Superior temporal gyrus (tissue), 1 donor: ENCODE measurements around the gene ZNF541.
"Not testable (repeated sequence)": the region's sequence is repeated elsewhere in the genome, so short reads cannot be mapped to it uniquely, and the experiment has no call there.

Experiments
- DNase-seq: peaks from one replicate; pipeline ENCODE4 v3.0.0-alpha.2; 2016; ENCODE audit errors: extremely low spot score

The ZNF541 gene

GRCh38 chr19:47599671-47600245 is 26.8 kb upstream of the ZNF541 start:
- not testable (repeated sequence) for DNase-seq

- peak; percentile 46 for DNase-seq
Observed at GRCh38 chr19:47598407-47599349, 25.7 kb upstream of the ZNF541 start.

DNA sequence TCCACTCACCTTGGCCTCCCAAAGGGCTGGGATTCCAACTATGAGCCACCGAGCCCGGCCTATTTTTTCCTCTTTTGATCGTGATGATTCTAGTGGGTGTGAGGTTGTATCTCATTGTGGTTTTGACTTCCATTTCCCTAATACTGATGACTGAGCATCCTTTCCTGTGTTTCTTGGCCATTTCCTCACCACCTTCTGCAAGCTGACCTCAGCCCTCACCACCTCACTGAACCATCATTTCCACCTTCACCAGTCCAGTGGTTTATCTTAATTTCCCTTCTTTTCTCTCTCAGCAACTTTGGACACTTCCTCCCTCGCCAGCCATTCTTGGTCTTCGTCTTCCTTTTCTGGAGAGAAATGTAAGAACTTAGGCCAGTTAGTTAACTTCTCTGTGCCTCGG is 23.0 kb upstream of the ZNF541 start:
- DNase-seq: no peak

- no peak for DNase-seq
Observed at GRCh38 chr19:47593860-47594259, 20.9 kb upstream of the ZNF541 start.

GRCh38 chr19:47589824-47590223 is 16.9 kb upstream of the ZNF541 start:
- no peak for DNase-seq

DNA sequence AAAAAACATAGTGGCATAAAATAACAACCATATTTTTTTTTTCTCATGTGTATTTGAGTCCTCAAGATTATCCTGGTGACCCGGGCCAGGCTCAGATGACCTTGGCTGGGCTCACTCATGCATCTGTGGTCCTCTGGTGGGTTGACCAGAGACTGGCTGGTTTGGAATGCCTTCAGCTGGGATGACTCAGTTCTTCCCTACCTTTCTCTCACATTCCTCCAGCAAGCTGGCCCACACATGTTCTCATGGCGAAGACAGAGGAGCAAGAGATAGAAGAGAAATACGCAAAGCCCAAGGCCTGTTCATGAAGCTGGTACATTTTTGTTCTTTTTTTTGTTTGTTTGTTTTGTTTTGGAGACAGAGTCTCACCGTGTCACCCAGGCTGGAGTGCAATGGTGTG is 14.3 kb upstream of the ZNF541 start:
- no peak for DNase-seq

DNA sequence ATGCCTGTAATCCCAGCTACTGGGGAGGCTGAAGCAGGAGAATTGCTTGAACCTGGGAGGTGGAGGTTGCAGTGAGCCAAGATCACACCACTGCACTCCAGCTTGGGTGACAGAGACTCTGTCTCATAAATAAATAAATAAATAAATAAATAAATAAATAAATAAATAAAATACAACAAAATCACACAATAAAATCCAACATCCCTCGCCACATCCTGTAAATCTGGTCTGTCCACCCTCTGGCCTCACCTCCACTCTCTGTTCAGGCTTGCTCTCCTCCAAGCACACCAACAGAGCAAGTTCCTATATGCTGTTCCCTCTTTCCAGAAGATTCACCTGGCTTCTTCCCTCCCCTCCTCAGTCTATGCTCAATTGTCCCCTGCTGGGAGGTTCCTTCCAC is 10.2 kb upstream of the ZNF541 start:
- DNase-seq: not testable (repeated sequence)

- DNase-seq: no peak
Observed at GRCh38 chr19:47582320-47582909, 9.5 kb upstream of the ZNF541 start.

DNA sequence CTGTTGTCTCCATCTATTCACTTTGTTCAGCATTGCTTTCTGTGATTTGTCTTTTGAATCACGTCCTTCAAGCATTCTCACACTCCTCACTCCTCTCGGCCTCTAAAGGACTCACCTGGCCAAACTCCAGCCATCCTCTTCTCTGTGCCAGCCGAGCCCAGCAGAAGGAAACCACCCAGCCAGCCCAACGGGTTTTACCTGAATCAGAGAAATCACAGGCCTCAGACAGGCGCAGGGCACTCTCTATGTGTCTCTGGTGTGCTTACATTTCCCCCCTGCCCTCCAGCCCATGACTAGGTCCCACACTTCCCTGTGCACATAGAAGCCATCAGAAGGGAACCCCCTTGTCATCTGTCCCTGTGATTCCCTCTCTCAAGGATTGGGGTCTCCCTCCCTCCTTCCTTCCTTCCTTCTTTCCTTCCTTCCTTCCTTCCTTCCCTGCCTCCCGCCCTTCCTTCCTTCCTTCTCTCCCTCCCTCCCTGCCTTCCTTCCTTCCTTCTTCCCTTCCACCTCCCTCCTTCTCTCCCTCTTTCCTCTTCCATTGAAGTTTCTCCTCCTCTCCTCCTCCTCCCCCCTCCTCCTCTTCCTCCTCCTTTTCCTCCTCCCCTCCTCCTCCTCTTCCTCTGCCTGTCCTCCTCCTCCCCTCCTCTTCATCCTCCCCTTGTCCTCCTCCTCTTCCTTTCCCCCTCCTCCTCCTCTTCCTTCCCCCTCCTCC is 8.8 kb upstream of the ZNF541 start:
- DNase-seq: no peak

GRCh38 chr19:47580397-47580796 is 7.4 kb upstream of the ZNF541 start:
- no peak for DNase-seq

- DNase-seq: no peak
Observed at GRCh38 chr19:47572635-47573034, 313 bp downstream of the ZNF541 start.

- DNase-seq: no peak
Observed at GRCh38 chr19:47569331-47569730, 3.6 kb downstream of the ZNF541 start.

- DNase-seq: no peak
Observed at GRCh38 chr19:47564081-47564480, 8.9 kb downstream of the ZNF541 start.

DNA sequence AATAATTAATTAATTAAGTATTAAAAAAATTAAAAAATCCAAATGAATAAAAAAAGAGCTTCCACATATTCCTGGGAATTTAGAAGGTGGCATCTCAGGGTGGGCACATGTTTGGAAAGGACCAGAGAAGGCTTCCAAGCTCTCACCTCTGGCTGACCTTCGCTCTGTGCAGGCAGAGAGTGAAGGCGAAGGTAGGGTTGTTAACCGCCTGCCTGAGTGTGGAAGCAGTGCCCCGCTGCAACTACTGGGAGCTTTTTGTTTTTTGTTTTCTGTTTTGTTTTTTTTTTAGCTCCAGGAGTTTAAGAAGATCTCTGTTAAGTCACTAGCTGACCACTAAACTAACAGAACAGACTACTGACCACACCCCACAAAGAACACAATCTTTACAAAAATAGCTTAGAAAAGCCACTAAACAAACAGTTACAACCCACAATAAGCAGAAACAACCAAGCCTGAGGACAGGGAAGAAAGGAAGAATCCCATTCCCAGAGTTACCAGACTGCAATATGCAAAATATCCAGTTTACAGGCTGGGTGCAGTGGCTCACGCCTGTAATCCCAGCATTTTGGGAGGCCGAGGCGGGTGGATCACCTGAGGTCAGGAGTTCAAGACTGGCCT is 11.4 kb downstream of the ZNF541 start:
- DNase-seq: no peak

DNA sequence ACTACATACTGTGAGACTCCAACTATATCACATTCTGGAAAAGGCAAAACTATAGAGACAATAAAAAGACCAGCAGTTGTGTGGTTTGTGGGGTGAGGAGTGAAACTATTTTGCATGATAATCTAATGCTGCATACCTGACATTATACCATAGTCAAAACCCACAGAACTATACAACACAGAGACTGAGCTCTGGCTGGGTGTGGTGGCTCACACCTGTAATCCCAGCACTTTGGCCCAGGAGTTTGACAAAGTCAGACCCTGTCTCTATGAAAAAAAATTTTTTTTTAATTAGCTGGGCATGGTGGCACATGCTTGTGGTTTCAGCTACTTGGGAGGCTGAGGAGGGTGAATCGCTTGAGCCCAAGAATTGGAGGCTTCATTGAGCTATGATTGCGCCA is 11.9 kb downstream of the ZNF541 start:
- DNase-seq: no peak

DNA sequence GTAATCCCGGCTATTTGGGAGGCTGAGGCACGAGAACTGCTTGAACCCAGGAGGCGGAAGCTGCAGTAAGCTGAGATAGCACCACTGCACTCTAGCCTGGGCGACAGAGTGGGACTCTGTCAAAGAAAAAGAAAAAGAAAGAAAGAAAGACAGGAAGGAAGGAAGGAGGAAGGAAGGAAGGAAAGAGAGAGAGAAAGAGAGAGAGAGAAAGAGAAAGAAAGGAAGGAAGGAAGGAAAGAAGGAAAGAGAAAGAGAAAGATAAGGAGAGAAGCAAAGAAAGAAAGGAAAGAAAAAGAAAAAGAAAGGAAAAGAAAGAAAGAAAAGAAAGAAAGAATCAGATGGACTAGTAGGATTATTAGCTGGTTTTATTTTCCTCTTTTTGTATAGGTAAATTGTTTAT is 22.8 kb downstream of the ZNF541 start:
- DNase-seq: no peak

DNA sequence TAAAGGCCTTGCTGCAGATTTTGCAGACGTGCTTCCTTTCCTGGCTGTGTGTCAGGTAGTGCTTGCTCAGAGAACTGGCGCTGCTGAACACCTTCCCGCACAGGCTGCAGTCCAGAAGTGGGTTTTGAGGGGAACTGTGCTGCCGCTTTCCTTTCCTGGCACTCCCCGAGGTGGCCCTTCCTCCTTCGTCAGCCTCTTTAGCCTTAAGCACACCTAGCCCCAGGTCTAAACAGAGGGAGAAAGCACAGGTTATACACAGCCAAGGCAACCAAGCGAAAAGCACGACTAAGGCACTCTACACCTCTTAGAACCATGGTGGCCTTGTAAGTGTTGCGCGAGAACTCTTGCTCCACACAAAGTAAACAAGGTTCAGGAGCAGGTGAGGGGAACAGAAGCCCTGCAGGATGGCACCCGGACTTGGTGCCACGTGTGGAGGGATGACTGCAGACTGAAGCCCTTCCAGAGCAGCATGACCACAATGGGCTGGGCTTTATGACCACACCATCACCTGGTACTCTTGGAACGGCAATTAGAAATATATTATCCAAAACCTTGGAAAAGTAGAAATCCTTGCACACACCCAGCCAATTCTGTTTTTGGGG is 23.6 kb downstream of the ZNF541 start:
- no peak for DNase-seq

DNA sequence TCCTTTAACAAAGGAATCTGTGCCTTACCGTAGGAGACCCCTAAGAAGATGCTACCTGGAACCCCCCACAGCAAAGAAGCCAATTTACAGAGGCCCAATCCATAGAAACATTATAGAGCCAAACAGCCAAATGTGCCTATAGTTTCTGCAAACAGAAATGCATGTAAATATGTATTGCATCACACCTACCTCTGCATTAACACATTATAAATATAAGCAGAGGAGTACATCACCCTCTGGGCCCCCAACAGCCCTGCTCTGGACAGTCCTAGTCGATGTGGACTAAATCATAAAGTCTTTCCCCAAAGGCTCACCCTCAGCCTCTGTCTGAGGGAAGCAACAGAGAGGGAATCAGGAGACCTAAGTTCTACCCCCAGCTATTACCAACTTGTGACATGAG is 25.7 kb downstream of the ZNF541 start:
- no peak for DNase-seq

GRCh38 chr19:47545061-47545948 is 27.6 kb downstream of the ZNF541 start:
- no peak for DNase-seq

DNA sequence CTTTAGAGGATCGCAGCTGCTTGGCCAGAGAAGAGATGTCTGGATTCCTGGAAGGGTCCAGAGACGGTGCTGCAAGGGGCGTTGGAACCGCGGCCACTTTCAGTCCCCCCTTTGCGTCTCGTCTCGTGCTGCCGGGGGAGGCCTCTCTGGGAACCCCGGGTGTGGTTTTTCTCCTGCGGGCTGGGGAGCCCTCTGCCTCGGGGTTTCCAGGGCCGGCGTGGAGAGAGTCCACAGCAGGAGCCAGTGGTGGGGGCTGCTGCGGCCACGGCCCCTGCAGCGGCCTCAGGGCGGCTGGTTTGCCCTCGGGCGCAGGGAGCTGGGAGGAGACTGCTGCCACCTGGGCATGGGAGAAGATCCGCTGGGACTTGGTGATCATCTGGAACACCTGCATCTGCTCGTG is 28.5 kb downstream of the ZNF541 start:
- DNase-seq: no peak
